Esophagus muscularis mucosa (tissue), 4 donors: ENCODE results near the gene HIRIP3. TPM values are rescaled to one million over a fixed set of nuclear protein-coding genes. Genes with fewer than 3 reads are reported as not detected.

ENCODE experiments used
- DNase-seq: peaks from one replicate; pipeline ENCODE4 v3.0.0-alpha.2; 2017; ENCODE audit errors: extremely low spot score
- H3K27ac ChIP-seq, 4 donors: fragments of 200-600 bp; sonication (generic); replicated peaks in 1 of 4; 1 replicate in 3 of 4; 2 replicates in 1 of 4; pipeline ENCODE4 v1.5.1; 2016 to 2019; ENCODE audit warnings: mild to moderate bottlenecking in 1 of 4
- H3K27me3 ChIP-seq, 4 donors: fragments of 200-600 bp; sonication (generic); one replicate each; pipeline versions ENCODE4 v1.5.1 to v1.6.0; 2016 to 2019
- H3K36me3 ChIP-seq, 4 donors: fragments of 200-600 bp; sonication (generic); one replicate each; pipeline ENCODE4 v1.5.1; 2016 to 2019
- H3K4me1 ChIP-seq, 4 donors: fragments of 200-600 bp; sonication (generic); one replicate each; pipeline ENCODE4 v1.5.1; 2016 to 2019
- H3K4me3 ChIP-seq, 4 donors: fragments of 200-600 bp; sonication (generic); 1 replicate in 2 of 4; 2 replicates in 2 of 4; pipeline ENCODE4 v1.5.1; 2016 to 2019; ENCODE audit warnings: mild to moderate bottlenecking in 4 of 4, moderate library complexity in 1 of 4
- H3K9me3 ChIP-seq, 4 donors: fragments of 200-600 bp; sonication (generic); 1 replicate in 3 of 4; 2 replicates in 1 of 4; pipeline ENCODE4 v1.5.1; 2016 to 2019
- EP300 ChIP-seq: sonication (generic); formaldehyde crosslinking; IDR thresholded peaks from one replicate; pipeline ENCODE4 v1.6.1; 2017; ENCODE audit warnings: antibody characterized with exemption
- POLR2A ChIP-seq: fragments of 450-650 bp; IDR thresholded peaks from one replicate; pipeline ENCODE4 v1.6.1; 2017; ENCODE audit warnings: antibody characterized with exemption, moderate library complexity, mild to moderate bottlenecking, low read depth
- POLR2AphosphoS5 ChIP-seq, 2 donors: sonication (generic); formaldehyde crosslinking; IDR thresholded peaks; one replicate each; pipeline ENCODE4 v1.6.1; 2017; ENCODE audit warnings: antibody characterized with exemption in 2 of 2
- WGBS: methylation state at CpG from one replicate; pipeline ENCODE4 v1.1.5; 2018; 5-methylcytosine and 5-hydroxymethylcytosine counted together
- intact Hi-C: fragments of 100-400 bp; cut with DNase I; formaldehyde crosslinking; loops from one replicate; pipeline ENCODE4 v1.15.1; 2023
- total RNA-seq, 4 donors: library from RNA; depleted of rRNA; stranded (reverse); fragments of >200 nt; gene quantifications; one replicate each; pipeline versions ENCODE4 v1.1.0 to v1.2.1, GENCODE V29; 2016
- TF ChIP-seq, protein P1 (sequence below), 3 experiments: fragments of 200-600 bp in 2 of 3; fragments of 450-650 bp in 1 of 3; sonication (generic) in 2 of 3; IDR thresholded peaks; one replicate each; pipeline ENCODE4 v1.5.1; 2017 to 2019; ENCODE audit warnings: antibody characterized with exemption in 3 of 3, mild to moderate bottlenecking in 2 of 3, moderate library complexity in 1 of 3

HIRIP3 gene
- total RNA-seq, 4 donors from 2014 or later = 20.8 to 39.4 (median 22.1) TPM

DNA sequence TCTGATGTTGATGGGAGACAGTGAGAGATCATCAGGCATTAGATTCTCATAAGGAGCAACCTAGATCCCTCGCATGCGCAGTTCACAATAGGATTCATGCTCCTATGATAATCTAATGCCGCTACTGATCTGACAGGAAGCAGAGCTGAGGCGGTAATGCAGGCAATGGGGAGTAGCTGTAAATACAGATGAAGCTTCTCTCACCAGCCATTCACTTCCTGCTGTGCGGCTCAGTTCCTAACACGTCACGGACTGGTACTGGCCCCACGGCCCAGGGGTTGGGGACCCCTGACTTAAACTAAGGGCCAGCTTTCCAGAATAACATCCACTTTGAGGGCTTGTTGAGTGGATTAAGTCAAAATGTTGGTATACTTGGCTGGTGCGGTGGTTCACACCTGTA lies 36.1 kb downstream of the HIRIP3 start:
- no peak for DNase-seq
- peaks cover 8 to 26% (median 21%) of the 10 kb centered on the region in 4 donors for H3K4me1 ChIP-seq
- H3K9me3 ChIP-seq = no peaks in the 10 kb centered on the region
- H3K27me3 ChIP-seq = no peaks in the 10 kb centered on the region
- intact Hi-C loops = no loop called here
- peaks cover 0 to 4% (median 1%) of the 10 kb centered on the region in 4 donors for H3K36me3 ChIP-seq
- WGBS = 91% methylated on average over 8 of the region's 9 CpGs
- TF ChIP-seq POLR2AphosphoS5 (IDR thresholded peaks at IDR 0.05) (no peak), EP300 (no peak), POLR2A (no peak)
- TF ChIP-seq, protein P1, sequence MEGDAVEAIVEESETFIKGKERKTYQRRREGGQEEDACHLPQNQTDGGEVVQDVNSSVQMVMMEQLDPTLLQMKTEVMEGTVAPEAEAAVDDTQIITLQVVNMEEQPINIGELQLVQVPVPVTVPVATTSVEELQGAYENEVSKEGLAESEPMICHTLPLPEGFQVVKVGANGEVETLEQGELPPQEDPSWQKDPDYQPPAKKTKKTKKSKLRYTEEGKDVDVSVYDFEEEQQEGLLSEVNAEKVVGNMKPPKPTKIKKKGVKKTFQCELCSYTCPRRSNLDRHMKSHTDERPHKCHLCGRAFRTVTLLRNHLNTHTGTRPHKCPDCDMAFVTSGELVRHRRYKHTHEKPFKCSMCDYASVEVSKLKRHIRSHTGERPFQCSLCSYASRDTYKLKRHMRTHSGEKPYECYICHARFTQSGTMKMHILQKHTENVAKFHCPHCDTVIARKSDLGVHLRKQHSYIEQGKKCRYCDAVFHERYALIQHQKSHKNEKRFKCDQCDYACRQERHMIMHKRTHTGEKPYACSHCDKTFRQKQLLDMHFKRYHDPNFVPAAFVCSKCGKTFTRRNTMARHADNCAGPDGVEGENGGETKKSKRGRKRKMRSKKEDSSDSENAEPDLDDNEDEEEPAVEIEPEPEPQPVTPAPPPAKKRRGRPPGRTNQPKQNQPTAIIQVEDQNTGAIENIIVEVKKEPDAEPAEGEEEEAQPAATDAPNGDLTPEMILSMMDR (IDR thresholded peaks at IDR 0.05) = no peak
- H3K27ac ChIP-seq = no peak overlapping the region
- H3K4me3 ChIP-seq = no peak overlapping the region

DNA sequence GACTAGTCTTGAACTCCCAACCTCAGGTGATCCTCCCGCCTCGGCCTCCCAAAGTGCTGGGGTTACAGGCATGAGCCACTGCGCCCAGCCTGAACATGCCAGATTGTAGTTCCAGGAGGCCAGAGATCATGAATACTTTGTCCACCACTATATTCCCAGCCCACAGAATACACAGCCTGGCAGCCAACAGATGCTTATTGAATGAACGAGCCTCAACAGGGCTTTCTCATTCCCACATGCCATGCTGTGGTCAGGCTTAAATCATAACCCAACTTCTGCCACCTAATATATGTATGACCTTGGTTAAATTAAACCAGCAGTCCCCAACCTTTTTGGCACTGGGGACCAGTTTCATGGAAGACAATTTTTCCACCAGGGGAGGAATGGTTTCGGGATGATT lies 36.7 kb downstream of the HIRIP3 start:
- Histone ChIP-seq H3K36me3 (no peaks in the 10 kb centered on the region), H3K4me3 (no peak overlapping the region), H3K4me1 (peaks cover 8 to 22% (median 19%) of the 10 kb centered on the region in 4 donors), H3K27me3 (no peaks in the 10 kb centered on the region), H3K27ac (no peak overlapping the region), H3K9me3 (no peaks in the 10 kb centered on the region)
- intact Hi-C loops = no loop called here
- DNase-seq = no peak
- 94% methylated on average over 5 of the region's 5 CpGs for WGBS
- TF ChIP-seq POLR2AphosphoS5 (IDR thresholded peaks at IDR 0.05) = no peak

DNA sequence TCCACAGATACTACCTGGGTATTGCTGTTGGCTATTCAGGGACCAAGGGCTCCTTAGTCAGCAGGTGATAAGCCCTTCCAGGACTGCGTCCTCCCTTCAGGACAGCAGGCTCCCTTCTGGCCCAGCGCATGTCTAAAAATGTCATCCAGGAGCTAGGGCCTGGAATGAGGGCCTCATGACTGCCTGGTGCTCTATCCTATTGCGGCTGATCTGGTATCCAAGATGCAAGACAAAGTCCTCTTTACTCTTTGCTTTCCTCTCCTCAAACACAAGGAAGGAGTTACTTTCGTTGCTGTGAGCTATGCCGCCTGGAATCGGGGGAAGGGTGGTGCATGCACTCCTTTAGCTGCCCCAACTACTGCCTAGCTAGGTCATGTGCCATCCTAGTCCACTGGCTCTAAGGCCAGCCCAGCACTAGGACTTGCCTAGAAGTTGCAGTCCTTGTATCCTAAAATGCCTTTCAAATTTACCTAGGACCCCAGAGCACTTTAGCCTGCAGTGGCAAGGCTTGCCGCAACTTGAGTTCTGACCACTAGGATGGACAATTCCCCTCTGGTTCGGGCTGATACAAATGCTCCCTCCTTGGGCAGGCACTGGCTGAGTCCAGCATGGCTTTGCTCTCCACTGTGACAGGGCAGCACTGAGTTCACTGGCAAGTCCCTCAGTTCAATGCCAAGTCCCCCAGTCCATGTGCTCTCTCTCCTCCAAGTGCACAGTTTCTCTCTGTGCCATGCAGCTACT lies 43.6 kb downstream of the HIRIP3 start:
- 94% methylated on average over 8 of the region's 8 CpGs for WGBS
- intact Hi-C loops = no loop called here
- no peaks in the 10 kb centered on the region for H3K36me3 ChIP-seq
- H3K27me3 ChIP-seq = no peaks in the 10 kb centered on the region
- TF ChIP-seq POLR2A (no peak), EP300 (no peak), POLR2AphosphoS5 (IDR thresholded peaks at IDR 0.05) (no peak)
- TF ChIP-seq, protein P1 (IDR thresholded peaks at IDR 0.05) = no peak
- H3K4me3 ChIP-seq = no peak overlapping the region
- no peak overlapping the region for H3K27ac ChIP-seq
- DNase-seq = no peak
- H3K4me1 ChIP-seq = no peaks in the 10 kb centered on the region
- H3K9me3 ChIP-seq = no peaks in the 10 kb centered on the region

DNA sequence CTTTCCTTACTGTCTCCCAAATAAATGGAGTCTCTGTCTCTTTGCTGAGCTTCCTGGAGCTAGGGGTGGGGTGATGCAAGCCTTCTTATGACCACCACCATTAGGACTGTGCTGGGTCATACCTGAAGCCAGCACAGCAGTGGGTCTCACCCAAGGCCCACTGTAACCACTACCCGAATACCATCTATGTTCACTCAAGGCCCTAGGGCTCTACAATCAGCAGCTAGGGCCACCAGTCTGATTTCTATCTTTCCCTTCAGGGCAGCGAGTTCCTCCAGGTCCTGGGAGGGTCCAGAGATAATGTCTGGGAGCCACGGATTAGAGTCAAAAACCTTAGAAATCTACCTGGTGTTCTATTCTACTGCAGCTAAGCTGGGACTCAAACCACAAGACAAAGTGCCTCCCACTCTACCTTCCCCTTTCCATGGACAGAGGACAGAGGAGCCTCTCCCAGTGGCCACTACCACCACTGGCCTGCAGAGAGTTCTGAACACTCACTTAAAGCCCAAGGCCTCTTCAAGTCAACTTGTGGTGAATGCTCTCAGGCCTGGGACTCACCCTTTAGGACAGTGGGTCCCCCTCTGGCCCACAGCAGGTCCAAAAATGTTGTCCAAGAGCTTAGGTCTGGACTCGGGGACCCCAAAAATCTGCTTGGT lies 44.5 kb downstream of the HIRIP3 start:
- WGBS = 94% methylated on average over 4 of the region's 4 CpGs
- no peaks in the 10 kb centered on the region for H3K36me3 ChIP-seq
- intact Hi-C loops = no loop called here
- H3K27ac ChIP-seq = no peak overlapping the region
- DNase-seq = no peak
- no peak for TF ChIP-seq POLR2AphosphoS5 (IDR thresholded peaks at IDR 0.05)
- no peaks in the 10 kb centered on the region for H3K9me3 ChIP-seq
- H3K4me3 ChIP-seq = no peak overlapping the region
- no peaks in the 10 kb centered on the region for H3K4me1 ChIP-seq
- H3K27me3 ChIP-seq = no peaks in the 10 kb centered on the region

DNA sequence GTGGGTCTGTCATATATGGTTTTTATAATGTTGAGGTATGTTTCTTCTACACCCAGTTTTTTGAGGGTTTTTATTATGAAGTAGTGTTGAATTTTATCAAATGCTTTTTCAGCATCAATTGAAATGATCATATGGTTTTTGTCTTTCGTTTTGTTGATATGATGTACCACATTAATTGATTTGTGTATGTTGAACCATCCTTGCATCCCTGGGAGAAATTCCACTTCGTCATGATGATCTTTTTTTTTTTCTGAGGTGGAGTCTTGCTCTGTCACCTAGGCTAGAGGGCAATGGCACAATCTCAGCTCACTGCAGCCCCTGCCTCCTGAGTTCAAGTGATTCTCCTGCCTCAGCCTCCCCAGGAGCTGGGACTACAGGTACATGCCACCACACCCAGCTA lies 47.5 kb downstream of the HIRIP3 start:
- TF ChIP-seq EP300 (no peak), POLR2A (no peak), POLR2AphosphoS5 (IDR thresholded peaks at IDR 0.05) (no peak)
- TF ChIP-seq, protein P1 (IDR thresholded peaks at IDR 0.05) = no peak
- WGBS = 85% methylated on average over 2 of the region's 2 CpGs
- no peaks in the 10 kb centered on the region for H3K27me3 ChIP-seq
- H3K4me1 ChIP-seq = peaks cover 0 to 14% (median 11%) of the 10 kb centered on the region in 4 donors
- DNase-seq = no peak
- no peaks in the 10 kb centered on the region for H3K36me3 ChIP-seq
- H3K9me3 ChIP-seq = no peaks in the 10 kb centered on the region
- no peak overlapping the region for H3K27ac ChIP-seq
- intact Hi-C loops = no loop called here
- no peak overlapping the region for H3K4me3 ChIP-seq
